GM12864 (cell line): ENCODE measurements around the gene ADAM8.
A peak's percentile ranks its signal among the peaks of the same experiment; 100 is the strongest.

Experiments used
- DNase-seq: peaks from one replicate; pipeline ENCODE4 v3.0.0-alpha.2; 2011; ENCODE audit warnings: low read depth
- H3K4me3 ChIP-seq: 2 replicates; pipeline ENCODE4 v1.5.1; 2011; ENCODE audit warnings: mild to moderate bottlenecking, low read depth, low read length, control low read depth
- CTCF ChIP-seq: IDR thresholded peaks from 2 replicates; pipeline ENCODE4 v1.5.1; 2011; ENCODE audit warnings: low read depth, mild to moderate bottlenecking, moderate library complexity, low read length, control low read depth, inconsistent platforms; ENCODE audit errors: missing control alignments

ADAM8 gene

DNA sequence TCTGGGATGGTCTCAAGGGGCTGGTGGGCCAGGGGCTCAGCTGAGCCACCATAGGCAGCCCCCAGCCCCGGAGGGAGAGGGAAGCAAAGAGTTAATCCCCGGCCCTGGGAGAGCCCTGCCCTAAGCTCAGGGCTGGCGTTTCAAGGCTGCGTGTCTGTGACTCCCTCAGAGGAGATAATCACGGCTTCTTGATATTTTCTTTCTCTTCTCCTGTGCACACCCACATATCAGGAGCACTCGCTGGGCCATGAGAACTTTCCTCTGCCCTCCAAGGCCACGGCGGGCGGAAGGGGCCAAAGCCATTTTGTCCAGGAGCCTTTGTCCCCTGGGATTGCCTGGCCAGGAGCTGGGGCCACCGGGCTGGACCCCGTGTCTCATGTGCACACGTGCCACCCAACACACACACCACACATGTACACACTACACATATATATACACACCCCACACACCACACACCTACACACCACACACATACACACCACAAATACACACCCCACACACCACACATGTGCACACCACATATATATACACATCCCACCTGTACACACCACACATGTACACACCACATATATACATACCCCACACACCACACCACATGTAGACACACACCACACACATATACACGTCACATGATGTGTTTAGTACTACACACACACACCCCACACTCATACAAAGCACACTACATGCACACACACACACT lies 22.1 kb downstream of the ADAM8 start:
- no peak overlapping the region for H3K4me3 ChIP-seq
- no peak for DNase-seq
- TF ChIP-seq CTCF, result no peak

GRCh38 chr10:133253361-133253955 lies 23.2 kb downstream of the ADAM8 start:
- H3K4me3 ChIP-seq, result no peak overlapping the region
- no peak for DNase-seq
- TF ChIP-seq CTCF, result no peak

- no peak overlapping the region for H3K4me3 ChIP-seq
- DNase-seq, result no peak
- TF ChIP-seq CTCF, result no peak
Measured at GRCh38 chr10:133252223-133252552, 24.5 kb downstream of the ADAM8 start.

DNA sequence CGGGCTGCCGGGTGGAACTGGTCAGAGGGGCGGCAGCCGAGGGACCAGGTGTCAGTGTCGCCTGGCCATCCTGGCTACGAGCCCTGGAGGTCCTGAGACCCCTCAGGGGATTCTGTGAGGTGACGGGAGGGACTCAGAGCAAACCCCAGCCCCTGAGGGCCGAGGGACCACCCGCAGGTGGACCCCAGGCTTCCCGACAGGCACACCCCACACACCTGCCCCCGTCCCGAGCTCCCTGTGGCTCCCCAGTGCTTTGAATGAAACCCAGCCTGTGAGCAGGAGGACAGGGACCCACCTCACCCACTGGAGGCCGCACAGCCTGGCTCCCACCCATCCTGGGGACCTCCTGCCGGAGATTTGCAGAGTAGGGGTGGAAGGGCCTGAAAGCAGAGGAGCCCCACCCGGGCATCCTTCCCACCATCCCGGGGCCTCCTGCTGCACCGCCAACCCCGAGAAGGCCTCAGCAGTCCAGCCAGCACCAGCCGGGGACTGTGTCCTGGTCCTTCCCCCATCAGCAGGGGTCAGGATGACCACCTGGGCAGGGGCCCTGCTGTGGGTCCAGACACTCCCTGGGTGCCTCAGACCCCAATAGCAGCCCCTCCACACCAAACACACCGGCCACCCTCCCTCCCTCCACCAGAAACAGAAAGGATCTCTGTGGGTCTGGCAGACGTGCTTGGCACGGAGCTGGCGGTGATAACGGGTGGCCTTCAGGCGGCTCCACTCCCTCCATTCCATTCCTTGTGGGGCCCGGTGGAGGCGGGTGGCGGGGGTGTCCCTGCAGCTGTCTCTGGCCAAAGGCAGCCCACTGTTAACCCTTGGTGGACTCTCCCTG lies 25.1 kb downstream of the ADAM8 start:
- no peak for TF ChIP-seq CTCF
- DNase-seq, result no peak
- no peak overlapping the region for H3K4me3 ChIP-seq

DNA sequence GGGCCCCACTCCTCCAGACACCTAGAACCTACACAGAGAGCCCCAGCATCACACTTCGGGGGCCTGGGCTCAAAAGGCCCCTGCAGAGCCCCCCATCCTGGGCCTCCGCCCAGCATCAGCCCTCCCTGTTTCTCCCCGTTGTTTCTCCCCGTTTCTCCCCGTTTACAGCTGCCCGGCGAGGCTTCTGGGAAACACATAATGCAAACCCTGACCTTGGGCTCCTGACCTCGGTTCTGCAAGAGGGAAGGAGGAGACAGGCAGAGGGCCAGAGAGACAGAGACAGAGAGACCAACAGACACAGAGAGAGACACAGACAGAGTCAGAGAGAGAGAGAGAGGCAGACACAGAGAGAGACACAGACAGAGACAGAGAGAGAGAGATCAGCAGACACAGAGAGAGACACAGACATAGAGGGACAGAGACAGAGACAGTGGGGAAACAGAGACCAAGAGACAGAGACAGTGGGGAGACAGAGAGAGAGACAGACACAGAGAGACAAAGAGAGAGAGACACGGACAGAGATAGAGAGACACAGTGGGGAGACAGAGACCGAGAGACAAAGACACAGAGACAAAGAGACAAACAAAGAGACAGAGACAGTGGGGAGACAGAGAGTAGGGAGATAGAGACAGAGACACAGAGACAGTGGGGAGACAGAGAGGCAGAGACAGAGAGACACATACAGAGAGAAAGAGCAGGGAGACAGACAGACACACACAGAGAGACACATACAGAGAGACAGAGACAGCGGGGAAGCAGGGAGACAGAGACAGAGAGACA lies 26.5 kb downstream of the ADAM8 start:
- no peak for TF ChIP-seq CTCF
- no peak overlapping the region for H3K4me3 ChIP-seq
- no peak for DNase-seq

DNA sequence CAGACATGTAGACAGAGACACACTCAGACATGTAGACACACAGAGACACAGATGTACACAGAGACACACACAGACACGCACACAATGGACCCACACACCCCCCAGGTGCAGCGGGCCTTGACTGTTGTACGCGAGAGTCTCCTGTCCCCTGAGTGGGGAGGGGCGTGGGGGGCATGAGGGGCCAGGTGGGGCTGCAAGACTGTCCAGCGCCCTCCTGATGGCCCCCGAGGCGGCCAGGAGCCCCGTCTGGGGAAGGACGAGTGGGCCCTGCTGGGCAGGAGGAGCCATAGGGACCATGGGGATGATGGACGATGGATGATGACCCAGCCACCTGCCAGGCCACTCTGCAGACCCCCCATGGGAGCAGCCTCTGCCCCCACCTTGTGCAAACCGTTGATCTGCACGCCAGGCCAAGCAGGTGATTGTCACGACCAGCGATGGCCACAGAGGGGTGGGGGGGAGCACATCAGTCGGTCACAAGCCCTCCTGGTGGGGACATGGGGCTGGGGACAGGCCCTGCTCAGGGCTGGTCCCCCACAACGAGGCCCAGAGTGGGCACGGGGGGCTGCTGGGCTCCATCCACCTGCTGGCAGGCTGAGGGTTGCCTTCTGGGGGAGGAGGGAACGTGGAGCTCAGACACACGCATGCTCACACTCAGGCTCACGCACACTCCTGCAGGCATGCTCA lies 27.4 kb downstream of the ADAM8 start:
- TF ChIP-seq CTCF, result peak; percentile 18
- DNase-seq, result no peak
- no peak overlapping the region for H3K4me3 ChIP-seq
